SU-DHL-6 (cell line): ENCODE data around the gene CDK10.

Experiments
- EZH2phosphoT487 ChIP-seq: fragments of 200-600 bp; sonication (generic), shearing (Covaris generic); conservative IDR thresholded peaks from 2 replicates; pipeline ENCODE4 v1.6.1; 2018; ENCODE audit warnings: mild to moderate bottlenecking, antibody characterized with exemption, low read length, moderate library complexity, mixed read lengths
- TF ChIP-seq, protein P1 (sequence below): fragments of 200-600 bp; sonication (generic); IDR thresholded peaks from one replicate; pipeline ENCODE4 v1.5.1; 2017; ENCODE audit warnings: antibody characterized with exemption, mild to moderate bottlenecking, low read length, moderate library complexity; ENCODE audit not compliant: insufficient read depth, poor library complexity, severe bottlenecking

DNA sequence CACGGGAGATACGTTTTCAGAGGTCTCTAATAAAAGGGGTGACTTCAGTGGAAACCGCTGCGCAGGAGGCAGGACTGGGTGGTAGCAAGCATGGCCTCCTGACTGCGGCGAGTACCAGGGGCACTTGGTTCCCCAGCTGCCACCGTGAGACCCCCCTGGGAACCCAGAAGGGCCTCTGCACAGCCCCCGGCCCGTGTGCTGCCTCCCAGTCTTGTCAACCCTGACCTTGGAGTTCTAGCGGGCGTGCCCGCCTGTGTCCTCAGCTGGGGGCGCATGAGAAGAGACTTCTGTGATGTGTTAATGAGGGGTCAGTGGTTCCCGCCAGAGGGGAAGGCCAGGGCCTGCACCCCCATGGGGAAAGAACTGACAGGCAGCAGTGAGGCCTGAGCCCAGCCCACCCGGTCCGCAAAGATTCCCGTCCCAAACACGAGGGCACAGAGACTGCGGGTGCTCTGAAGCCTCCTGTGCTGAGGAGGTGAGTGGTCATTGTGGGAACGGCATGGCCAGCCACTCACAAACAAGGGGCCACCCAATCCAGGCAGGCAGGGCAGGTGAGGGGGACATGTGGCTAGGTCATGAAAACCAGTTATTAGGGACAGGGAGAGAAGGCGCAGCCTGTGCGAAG, 44.2 kb downstream of the CDK10 start:
- TF ChIP-seq, protein P1, sequence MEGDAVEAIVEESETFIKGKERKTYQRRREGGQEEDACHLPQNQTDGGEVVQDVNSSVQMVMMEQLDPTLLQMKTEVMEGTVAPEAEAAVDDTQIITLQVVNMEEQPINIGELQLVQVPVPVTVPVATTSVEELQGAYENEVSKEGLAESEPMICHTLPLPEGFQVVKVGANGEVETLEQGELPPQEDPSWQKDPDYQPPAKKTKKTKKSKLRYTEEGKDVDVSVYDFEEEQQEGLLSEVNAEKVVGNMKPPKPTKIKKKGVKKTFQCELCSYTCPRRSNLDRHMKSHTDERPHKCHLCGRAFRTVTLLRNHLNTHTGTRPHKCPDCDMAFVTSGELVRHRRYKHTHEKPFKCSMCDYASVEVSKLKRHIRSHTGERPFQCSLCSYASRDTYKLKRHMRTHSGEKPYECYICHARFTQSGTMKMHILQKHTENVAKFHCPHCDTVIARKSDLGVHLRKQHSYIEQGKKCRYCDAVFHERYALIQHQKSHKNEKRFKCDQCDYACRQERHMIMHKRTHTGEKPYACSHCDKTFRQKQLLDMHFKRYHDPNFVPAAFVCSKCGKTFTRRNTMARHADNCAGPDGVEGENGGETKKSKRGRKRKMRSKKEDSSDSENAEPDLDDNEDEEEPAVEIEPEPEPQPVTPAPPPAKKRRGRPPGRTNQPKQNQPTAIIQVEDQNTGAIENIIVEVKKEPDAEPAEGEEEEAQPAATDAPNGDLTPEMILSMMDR, result no peak
- TF ChIP-seq EZH2phosphoT487, result no peak
